ENCODE measurements around the gene TLR1.
A peak's percentile ranks its signal among the peaks of the same experiment; 100 is the strongest.
"Not testable (repeated sequence)": the region's sequence is repeated elsewhere in the genome, so short reads cannot be mapped to it uniquely, and the experiment has no call there.

Gene TLR1

DNA sequence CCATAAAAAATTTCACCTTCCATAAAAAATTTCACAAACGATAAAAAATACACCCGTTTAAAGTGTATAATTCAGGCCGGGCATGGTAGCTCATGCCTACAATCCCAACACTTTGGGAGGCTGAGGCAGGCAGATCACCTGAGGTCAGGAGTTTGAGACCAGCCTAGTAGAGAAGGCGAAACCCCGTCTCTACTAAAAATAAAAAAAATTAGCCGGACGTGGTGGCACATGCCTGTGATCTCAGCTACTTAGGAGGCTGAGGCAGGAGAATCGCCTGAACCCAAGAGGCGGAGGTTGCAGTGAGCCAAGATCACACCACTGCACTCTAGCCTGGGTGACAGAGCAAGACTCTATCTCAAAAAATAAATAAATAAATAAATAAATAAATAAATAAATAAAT lies 1.7 kb upstream of the TLR1 start:
- not testable (repeated sequence) for DNase-seq

GRCh38 chr4:38805530-38806145 lies 1.0 kb upstream of the TLR1 start:
- no peak for DNase-seq

DNA sequence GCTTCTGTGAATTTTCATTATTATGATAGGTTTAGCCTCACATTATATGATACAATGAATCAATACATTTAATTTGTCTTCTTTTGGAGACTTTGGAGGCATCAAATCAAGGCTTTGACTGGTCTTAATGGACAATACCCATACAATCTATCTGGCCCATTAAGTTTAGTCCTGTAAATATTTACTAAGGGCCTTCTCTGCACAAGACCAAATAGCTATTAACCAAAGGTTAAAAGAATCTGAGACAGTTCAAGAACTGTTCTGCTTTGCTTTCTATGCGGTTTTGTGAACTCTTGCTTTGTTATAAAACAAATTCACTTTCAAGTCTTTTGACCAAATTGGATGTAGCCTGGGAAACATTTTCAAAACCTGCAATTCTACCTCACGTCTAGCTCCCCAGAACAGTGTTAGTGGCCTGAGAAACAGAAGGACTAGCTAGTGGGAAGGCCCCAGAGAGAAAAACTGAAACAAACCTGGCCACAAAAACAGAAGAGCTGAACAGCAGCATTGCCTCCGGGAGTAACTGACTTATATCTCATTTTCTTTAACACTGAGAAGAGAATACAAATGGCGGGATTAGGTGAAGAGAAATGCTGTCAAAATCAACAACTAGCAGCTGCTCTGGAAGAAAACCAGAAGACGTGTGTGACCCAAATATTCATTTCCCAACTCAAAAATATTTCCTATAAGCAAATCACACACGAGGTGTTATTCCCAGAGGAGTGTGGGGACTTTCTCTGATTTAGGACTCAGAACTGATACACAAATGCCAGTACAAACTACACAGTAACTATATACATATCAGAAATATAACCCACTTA lies 548 bp downstream of the TLR1 start:
- no peak for DNase-seq

DNA sequence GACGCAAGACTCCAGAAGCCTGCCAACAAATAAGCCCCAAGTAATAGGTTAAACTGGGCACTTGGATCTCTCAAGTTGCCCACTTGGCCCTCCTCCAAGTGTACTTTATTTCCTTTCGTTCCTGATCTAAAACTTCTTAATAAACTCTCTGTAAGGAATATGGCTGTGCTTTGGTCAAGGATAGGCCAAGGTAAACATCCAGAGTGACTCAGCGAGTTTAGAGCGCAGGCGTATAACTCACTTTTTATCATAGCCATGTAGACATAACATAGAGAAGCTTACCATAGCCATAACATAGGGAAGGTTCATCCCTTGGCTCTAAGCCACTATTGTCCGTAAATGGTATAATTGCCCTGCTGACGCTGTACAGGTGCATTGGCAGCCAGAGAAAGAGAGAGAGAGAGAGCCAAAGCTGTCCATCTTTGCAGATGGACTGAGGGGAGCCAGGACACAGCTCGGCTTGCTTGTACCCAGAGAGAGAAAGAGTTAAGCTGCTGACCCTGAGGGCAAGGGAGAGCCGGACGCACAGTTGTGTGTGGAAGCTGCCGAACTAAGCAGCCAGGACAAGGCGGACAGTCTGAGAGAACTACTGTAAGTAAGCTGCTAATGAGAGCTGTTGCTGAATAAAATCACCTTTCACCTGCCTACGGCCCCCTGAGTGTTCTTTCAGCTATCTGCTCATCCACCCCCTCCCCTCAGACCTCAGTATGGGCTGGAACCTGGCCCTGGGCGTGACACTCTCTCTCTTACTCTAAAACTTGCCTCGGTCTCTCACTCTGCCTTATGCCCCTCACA lies 1.8 kb downstream of the TLR1 start:
- DNase-seq: no peak

GRCh38 chr4:38800961-38801450 lies 3.6 kb downstream of the TLR1 start:
- no peak for DNase-seq

- DNase-seq: no peak
These were observed 4.2 kb downstream of the TLR1 start for GRCh38 chr4:38800366-38800765.

DNA sequence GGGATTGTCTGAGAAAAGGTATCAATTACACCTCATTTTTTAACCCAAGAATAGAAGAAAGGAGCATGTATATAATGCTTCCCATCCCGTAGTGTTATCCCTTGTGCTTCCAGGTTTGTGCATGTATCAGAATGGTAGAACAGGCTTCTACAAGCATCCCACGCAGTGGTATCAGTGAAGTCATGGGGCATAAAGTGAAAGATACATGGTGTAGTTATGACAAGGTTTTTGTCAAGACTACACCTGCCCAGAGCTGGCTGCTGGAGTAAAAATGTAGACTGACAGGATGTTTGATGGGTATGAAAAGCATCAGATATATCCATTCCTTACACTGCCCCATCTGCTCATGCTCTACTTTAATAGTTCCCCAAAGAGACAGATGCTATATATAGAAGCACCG lies 9.5 kb downstream of the TLR1 start:
- DNase-seq: no peak

GRCh38 chr4:38794051-38794450 lies 10.5 kb downstream of the TLR1 start:
- DNase-seq: no peak

DNA sequence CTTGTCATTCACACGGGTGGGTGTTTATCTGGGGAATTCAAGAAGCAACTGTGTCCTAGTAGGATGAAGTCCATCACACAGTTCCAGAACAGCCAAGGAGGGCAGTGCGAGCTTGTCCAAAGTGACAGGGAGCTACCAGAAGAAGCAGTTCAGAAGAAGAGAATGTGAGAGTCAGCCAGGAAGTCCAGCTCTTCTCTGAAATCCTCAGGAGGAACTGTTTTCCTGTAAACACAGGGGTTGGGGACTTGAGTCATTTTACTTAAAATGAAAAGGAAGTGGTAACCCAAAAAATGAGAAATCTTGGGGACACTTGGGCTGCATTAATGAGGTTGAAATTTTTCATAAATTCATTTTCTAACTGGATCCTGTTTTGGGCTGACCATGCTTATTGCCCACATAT lies 13.6 kb downstream of the TLR1 start:
- no peak for DNase-seq

DNA sequence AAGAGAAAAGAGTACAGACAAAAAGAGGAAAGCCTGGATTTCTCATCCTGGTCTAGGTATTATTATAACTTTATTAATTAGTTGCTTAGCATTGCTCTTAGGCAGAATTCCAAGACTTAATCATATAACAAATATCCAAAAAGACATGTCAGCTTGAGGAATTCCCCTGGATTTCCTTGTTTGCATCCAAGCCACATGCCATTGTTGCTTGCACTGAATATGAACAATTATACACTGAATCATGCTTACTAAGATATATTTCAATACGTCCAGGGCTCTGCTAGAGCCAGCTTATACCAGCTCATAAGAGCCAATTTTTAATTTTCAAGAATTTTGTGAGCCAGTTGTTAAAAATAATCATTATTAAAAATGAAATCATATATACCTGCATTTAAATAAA lies 16.3 kb downstream of the TLR1 start:
- DNase-seq: no peak

- no peak for DNase-seq
These were observed 16.9 kb downstream of the TLR1 start for GRCh38 chr4:38787693-38788092.

- DNase-seq: no peak
These were observed 18.6 kb downstream of the TLR1 start for GRCh38 chr4:38785901-38786402.

GRCh38 chr4:38785041-38785790 lies 19.4 kb downstream of the TLR1 start:
- DNase-seq: no peak

DNA sequence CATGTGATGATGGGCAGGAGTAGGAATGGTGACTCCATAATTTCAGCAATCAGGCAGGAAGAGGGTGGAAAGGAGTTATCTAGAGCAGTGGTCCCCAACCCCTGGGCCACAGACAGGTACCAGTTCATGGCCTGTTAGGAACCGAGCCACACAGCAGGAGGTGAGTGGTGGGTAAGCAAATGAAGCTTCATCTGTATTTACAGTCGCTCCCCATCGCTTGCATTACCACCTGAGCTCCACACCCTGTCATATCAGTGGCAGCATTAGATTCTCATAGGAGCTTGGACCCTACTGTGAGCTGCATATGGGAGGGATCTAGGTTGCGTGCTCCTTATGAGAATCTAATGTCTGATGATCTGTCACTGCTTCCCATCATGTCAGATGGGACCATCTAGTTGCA lies 20.4 kb downstream of the TLR1 start:
- no peak for DNase-seq

- no peak for DNase-seq
These were observed 21.5 kb downstream of the TLR1 start for GRCh38 chr4:38783109-38783460.

GRCh38 chr4:38782452-38783108 lies 22.0 kb downstream of the TLR1 start, which contains the start of gene TLR10:
TLR10 (minus strand) TSS chr4:38782990; CDS start chr4:38775590, 7,400 bp downstream.
- DNase-seq: peak; percentile 43

- no peak for DNase-seq
These were observed 22.7 kb downstream of the TLR1 start for GRCh38 chr4:38781854-38782261.

- no peak for DNase-seq
These were observed 23.6 kb downstream of the TLR1 start for GRCh38 chr4:38780833-38781484.

- DNase-seq: no peak
These were observed 24.8 kb downstream of the TLR1 start for GRCh38 chr4:38779790-38780189.

DNA sequence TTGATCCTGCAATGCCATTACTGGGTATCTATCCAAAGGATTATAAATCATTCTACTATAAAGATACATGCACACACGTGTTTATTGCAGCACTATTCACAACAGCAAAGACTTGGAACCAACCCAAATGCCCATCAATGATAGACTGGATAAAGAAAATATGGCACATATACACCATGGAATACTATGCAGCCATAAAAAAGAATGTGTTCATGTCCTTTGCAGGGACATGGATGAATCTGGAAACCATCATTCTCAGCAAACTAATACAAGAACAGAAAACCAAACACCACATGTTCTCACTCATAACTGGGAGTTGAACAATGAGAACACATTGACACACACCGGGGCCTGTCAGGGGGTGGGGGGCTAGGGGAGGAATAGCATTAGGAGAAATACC lies 26.7 kb downstream of the TLR1 start:
- not testable (repeated sequence) for DNase-seq

DNA sequence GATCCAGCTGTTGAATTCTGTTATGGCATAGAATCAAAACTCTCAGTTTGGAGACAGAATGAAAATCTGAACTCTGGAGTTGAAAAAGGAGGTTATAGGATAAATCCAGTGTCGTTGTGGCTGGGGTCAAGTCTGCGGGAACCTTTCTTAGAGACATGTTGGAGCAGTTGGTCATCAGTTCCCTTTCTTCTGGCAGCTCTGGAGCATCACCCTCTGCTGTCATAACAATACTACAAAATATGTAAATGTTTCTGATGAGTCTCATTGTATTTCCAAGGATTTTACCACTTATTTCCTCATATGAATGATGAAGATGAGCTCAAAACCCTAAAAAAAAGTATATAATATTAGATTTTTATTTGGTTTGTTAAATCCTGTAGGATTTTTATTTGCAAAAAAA lies 29.3 kb downstream of the TLR1 start:
- DNase-seq: no peak

All from NCI-H146 (cell line).